Middle frontal gyrus (tissue), 1 donor: Measurements from ENCODE around the gene CNPY4.

Experiments
- DNase-seq: peaks from one replicate; pipeline ENCODE4 v3.0.0-alpha.2; 2015; ENCODE audit warnings: low spot score; ENCODE audit errors: extremely low spot score

The CNPY4 gene

GRCh38 chr7:100166317-100166940 lies 47.0 kb downstream of the CNPY4 start:
- DNase-seq: no peak

- DNase-seq: no peak
Observed at GRCh38 chr7:100166970-100167911, 47.8 kb downstream of the CNPY4 start.

GRCh38 chr7:100167912-100168323 lies 48.5 kb downstream of the CNPY4 start:
- DNase-seq: no peak

- DNase-seq: no peak
Observed at GRCh38 chr7:100169147-100169850, 49.9 kb downstream of the CNPY4 start.

GRCh38 chr7:100170101-100170897 lies 50.9 kb downstream of the CNPY4 start:
- DNase-seq: no peak

- DNase-seq: no peak
Observed at GRCh38 chr7:100171087-100171681, 51.8 kb downstream of the CNPY4 start.

- DNase-seq: no peak
Observed at GRCh38 chr7:100171840-100172239, 52.4 kb downstream of the CNPY4 start.

- no peak for DNase-seq
Observed at GRCh38 chr7:100173806-100174495, 54.5 kb downstream of the CNPY4 start.

- no peak for DNase-seq
Observed at GRCh38 chr7:100174582-100174981, 55.1 kb downstream of the CNPY4 start.
